Measurements from ENCODE around the gene PLCXD1.

Gene PLCXD1

GRCh38 chrX:352181-352580 is 71.0 kb downstream of the PLCXD1 start:
- H3K4me1 ChIP-seq (ENCODE audit: insufficient read depth, low read length): no peaks in the 10 kb centered on the region
- H3K27me3 ChIP-seq (ENCODE audit: control insufficient read depth in 1 of 2, insufficient read depth in 2 of 2, low read length in 2 of 2): no peaks in the 10 kb centered on the region
- no peaks in the 10 kb centered on the region for H3K9me3 ChIP-seq (ENCODE audit: low read length)
- H3K27ac ChIP-seq (ENCODE audit: low read depth, low read length): no peak overlapping the region
- no peaks in the 10 kb centered on the region for H3K36me3 ChIP-seq (ENCODE audit: insufficient read depth, low read length)
- H3K9ac ChIP-seq (ENCODE audit: low read length): no peak overlapping the region
- H3K4me3 ChIP-seq (ENCODE audit: low read depth in 1 of 2, low read length in 2 of 2): no peak overlapping the region

DNA sequence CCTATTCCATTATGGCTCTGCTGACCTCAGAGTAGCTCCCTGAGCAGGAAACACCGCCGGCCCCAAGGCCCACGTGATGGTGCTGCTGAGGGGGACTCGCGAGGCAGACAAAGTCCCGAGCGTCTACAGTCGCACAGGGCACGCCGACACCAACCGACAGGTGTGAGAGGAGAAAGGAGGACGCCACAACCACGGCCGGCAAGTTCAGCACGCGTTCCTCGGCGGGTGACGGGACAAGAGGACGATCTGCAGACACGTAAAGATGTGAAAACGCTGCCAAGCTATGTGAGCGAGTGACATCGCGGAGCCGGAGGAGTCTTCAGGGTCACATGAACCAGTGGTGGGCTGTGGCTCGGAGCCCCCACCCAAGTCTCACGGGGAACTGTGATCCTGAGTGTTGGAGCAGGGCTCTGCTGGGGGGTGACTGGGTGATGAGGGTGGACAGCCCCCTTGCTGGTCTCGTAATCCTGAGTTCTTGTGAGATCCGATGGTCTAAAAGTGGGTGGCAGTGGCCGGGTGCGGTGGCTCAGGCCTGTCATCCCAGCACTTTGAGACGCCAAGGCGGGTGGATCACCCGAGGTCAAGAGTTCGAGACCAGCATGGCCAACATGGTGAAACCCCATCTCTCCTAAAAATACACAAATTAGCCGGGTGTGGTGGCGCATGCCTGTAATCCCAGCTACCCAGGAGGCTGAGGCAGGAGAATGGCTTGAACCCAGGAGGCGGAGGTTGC is 71.6 kb downstream of the PLCXD1 start:
- H3K36me3 ChIP-seq (ENCODE audit: insufficient read depth, low read length): no peaks in the 10 kb centered on the region
- H3K27me3 ChIP-seq (ENCODE audit: control insufficient read depth in 1 of 2, insufficient read depth in 2 of 2, low read length in 2 of 2): no peaks in the 10 kb centered on the region
- no peak overlapping the region for H3K4me3 ChIP-seq (ENCODE audit: low read depth in 1 of 2, low read length in 2 of 2)
- H3K27ac ChIP-seq (ENCODE audit: low read depth, low read length): no peak overlapping the region
- H3K4me1 ChIP-seq (ENCODE audit: insufficient read depth, low read length): no peaks in the 10 kb centered on the region
- no peaks in the 10 kb centered on the region for H3K9me3 ChIP-seq (ENCODE audit: low read length)
- H3K9ac ChIP-seq (ENCODE audit: low read length): no peak overlapping the region
